Ureter (tissue), 1 donor: ENCODE results near the gene BTBD1. TPM values are rescaled to one million over a fixed set of nuclear protein-coding genes. Genes with fewer than 3 reads are reported as not detected.
A peak's percentile ranks its signal among the peaks of the same experiment; 100 is the strongest.
"Not testable (repeated sequence)": the region's sequence is repeated elsewhere in the genome, so short reads cannot be mapped to it uniquely, and the experiment has no call there.

Experiments
- DNase-seq: peaks from one replicate; pipeline ENCODE4 v3.0.0-alpha.2; 2020; ENCODE audit warnings: low spot score
- total RNA-seq: library from RNA; stranded (reverse); gene quantifications from one replicate; pipeline ENCODE4 v1.2.4, GENCODE V29; 2023
- donor health status: DM: yes; HTN: yes; CAD: no.

Gene BTBD1
- total RNA-seq, 1 donor from 2014 or later: 64.9 TPM

- no peak for DNase-seq
Measured at GRCh38 chr15:83057696-83058376, 9.2 kb downstream of the BTBD1 start.

DNA sequence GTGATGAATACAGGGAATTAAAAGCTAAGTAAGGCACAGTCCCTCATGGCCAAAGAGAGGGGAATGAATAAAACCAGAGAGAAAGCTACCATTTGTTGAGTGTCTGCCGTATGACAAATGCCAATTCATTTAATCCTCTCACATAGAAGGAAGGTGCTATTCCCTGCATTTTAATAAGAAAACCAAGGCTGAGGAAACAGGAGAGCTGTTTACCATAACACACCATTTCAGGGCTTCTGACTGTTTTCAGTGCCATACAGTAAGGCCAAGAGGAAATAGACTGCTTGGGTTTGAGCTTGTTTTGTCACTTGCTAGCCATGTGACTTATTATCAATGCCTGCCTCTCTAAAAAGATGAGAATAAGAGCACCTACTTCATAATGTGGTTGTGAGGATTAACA, 10.1 kb downstream of the BTBD1 start:
- no peak for DNase-seq

DNA sequence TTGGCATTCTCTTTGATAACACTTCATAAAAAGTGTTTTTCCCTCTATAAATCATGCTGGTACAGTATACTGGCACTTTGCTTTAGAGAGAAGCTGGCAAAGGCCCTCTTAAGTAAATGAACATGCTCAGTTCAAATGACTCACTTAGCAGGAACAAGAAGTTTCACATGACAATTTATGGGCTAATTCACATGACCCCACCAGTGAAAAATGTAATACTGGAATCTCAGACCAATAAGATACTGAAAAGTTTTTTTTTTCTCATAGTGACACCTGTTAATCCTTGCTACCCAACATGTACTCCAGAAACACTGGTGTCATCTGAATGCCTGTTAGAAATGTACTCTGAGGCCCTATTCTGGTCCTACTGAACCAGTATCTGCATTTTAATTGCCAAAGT, 13.9 kb downstream of the BTBD1 start:
- DNase-seq: no peak

DNA sequence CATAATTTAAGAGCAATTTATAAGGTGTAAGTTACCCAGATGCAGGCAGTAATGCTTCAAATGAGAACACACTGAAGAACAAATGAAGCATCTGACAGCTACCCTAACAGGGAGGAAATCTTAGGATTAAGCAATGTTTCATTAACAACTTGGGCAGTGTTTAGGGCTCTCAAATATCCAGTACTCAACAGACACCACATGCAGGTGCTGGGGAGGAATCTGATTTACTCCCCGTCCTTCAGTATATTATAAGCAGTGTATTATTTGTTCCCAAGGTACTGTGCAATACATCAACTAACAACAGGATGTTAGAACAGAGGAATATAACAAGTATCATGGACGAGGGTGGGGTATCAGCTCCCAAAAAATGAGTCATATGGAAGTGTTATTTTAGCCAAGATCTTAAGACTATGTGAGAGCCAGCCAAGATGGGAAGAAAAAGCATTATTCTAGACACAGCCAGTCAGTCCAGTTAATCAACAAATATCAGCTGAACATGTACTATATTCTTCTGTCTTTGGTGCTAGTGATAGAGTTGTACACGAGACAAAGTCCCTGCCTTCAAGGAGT, 20.4 kb downstream of the BTBD1 start:
- DNase-seq: no peak

- no peak for DNase-seq
Measured at GRCh38 chr15:83044156-83044555, 22.9 kb downstream of the BTBD1 start.

DNA sequence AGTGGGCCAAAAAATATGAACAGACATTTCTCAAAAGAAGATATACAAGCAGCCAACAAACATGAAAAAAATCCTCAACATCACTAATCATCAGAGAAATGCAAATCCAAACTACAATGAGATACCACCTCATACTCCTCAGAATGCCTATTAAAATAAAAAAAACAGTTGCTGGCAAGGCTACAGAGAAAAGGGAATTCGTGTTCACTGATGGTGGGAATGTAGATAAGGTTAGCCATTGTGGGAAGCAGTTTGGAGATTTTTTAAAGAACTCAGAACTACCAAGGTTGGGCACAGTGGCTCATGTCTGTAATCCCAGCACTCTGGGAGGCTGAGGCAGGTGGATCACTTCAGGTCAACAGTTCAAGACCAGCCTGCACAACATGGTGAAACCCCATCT, 27.8 kb downstream of the BTBD1 start:
- no peak for DNase-seq

- no peak for DNase-seq
Measured at GRCh38 chr15:83036253-83036652, 30.8 kb downstream of the BTBD1 start.

- DNase-seq: not testable (repeated sequence)
Measured at GRCh38 chr15:83031234-83031633, 35.8 kb downstream of the BTBD1 start.

DNA sequence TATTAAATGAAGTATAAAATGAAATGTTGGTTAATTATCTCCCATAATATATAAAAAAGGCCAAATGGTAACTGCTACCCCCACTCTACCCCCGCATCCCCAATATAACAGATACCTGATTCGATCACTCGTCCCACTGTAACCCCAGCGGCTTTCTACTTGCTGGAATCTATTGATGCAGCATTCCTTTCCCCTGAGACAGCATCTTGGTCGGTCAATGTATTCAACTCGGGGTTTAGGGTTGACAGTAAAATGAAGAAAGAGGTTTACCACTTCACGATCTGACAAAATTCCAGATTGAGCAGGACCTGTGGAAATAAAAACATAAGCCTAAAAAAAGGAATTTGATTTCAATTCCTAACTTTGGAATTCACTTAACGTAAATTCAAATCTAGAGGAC, 37.0 kb downstream of the BTBD1 start:
- no peak for DNase-seq

- DNase-seq: no peak
Measured at GRCh38 chr15:83018436-83018835, 48.6 kb downstream of the BTBD1 start.

DNA sequence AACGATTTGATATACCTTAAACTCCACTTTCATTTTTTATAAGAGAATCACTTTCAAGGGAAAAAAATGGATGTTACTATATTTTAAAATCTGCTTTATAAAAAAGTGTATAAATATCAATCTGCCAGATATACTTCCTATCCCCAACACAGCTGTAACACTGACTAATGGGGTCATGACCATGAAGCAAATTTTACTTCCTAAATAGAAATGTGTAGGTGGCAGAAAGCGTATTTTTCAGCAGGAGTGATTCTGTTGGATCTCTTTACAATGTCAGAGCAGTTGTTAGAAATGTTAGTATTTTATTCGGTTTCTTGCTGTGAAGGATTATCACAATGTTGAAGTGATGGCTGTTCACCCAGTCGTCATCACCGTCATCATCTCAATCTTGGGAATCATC, 50.1 kb downstream of the BTBD1 start:
- DNase-seq: no peak

DNA sequence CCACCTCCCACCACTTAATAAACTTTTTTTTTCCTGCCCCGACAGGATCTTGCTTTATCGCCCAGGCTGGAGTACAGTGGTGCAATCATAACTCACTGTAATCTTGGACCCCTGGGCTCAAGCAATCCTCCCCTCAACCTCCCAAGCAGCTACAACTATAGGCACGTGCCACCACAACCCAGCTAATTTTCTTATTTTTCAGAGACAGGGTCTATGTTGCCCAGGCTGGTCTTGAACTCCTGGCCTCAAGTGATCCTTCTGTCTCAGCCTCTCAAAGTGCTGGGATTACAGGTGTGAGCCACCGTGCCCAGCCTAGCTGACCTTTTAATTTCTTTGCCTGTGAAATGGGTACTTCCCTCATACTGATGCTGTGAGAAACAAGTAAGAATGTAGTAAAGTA, 51.7 kb downstream of the BTBD1 start:
- no peak for DNase-seq

- DNase-seq: no peak
Measured at GRCh38 chr15:83014205-83014653, 52.8 kb downstream of the BTBD1 start.

- DNase-seq: no peak
Measured at GRCh38 chr15:83012636-83013035, 54.4 kb downstream of the BTBD1 start.

- DNase-seq: no peak
Measured at GRCh38 chr15:83012076-83012426, 55.0 kb downstream of the BTBD1 start.

GRCh38 chr15:83011271-83012075, 55.6 kb downstream of the BTBD1 start, which contains the start of gene C15orf40:
TSS of gene C15orf40 (minus strand) at chr15:83011639. CDS start at chr15:83011607, 32 bp downstream.
- peak; percentile 94 for DNase-seq

DNA sequence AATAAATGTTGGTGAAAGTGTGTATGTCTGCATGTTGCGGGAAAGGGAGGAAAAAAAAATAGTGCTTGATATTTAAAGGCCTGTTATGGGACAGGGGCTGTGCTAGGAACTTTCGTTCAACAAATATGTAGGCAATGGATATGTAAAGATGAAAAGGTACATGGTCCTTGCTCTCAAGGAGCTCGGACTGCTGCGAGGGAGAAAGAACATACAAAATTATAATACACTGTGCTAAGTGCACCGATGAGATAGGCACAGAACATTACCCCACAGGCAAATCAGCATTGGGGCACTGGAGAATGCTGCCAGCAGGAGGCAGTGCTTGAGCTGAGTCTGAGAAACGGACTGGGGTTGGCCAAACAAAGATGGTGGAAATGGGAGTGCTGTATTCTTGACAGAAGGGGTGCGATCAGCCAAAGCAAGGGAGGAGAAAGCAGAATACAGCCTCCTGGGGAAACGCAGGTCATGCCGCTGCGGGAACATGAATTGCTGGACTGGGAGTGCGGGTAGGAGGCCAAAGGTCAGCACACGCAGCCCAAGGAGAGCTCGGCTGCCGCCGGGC, 56.3 kb downstream of the BTBD1 start:
- DNase-seq: peak; percentile 80

DNA sequence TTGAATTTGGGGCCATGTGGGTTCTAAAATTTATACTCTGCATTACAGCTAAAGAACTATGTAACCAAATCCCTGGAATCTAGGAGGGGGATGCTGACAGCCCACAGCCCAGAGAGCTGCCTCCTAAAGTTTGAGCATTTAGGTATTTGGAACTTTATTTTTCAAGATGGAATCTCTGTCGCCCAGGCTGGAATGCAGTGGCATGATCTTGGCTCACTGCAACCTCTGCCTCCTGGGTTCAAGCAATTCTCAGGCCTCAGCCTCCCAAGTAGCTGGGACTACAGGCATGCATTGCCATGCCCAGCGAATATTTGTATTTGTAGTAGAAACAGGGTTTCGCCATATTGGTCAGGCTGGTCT, 66.4 kb downstream of the BTBD1 start:
- DNase-seq: not testable (repeated sequence)

- no peak for DNase-seq
Measured at GRCh38 chr15:82999905-83000671, 67.0 kb downstream of the BTBD1 start.

GRCh38 chr15:82999426-82999825, 67.6 kb downstream of the BTBD1 start:
- DNase-seq: no peak

- no peak for DNase-seq
Measured at GRCh38 chr15:82995938-82996337, 71.1 kb downstream of the BTBD1 start.

- DNase-seq: no peak
Measured at GRCh38 chr15:82995076-82995475, 72.0 kb downstream of the BTBD1 start.
